Tibial nerve (tissue), 4 donors: Measurements from ENCODE around the gene S100A10. TPM values are rescaled to one million over a fixed set of nuclear protein-coding genes. Genes with fewer than 3 reads are reported as not detected.
A peak's percentile ranks its signal among the peaks of the same experiment; 100 is the strongest.

Experiments
- DNase-seq, 2 donors: peaks; one replicate each; pipeline ENCODE4 v3.0.0-alpha.2; 2019; ENCODE audit warnings: low spot score in 2 of 2
- H3K27ac ChIP-seq, 4 donors: fragments of 200-600 bp; sonication (generic) in 3 of 4; one replicate each; pipeline ENCODE4 v1.5.1; 2017 to 2019; ENCODE audit warnings: mild to moderate bottlenecking in 1 of 4
- H3K27me3 ChIP-seq, 2 donors: fragments of 200-600 bp; sonication (generic) in 1 of 2; one replicate each; pipeline versions ENCODE4 v1.5.1 to v1.6.0; 2017 to 2019
- H3K36me3 ChIP-seq, 3 donors: fragments of 200-600 bp; sonication (generic); one replicate each; pipeline ENCODE4 v1.5.1; 2018 to 2019
- H3K4me1 ChIP-seq, 4 donors: fragments of 200-600 bp; sonication (generic) in 3 of 4; one replicate each; pipeline ENCODE4 v1.5.1; 2017 to 2019
- H3K4me3 ChIP-seq, 4 donors: fragments of 200-600 bp; sonication (generic) in 3 of 4; one replicate each; pipeline ENCODE4 v1.5.1; 2017 to 2019; ENCODE audit warnings: mild to moderate bottlenecking in 1 of 4, moderate library complexity in 1 of 4
- H3K9me3 ChIP-seq, 4 donors: fragments of 200-600 bp; sonication (generic) in 3 of 4; one replicate each; pipeline ENCODE4 v1.5.1; 2017 to 2019
- CTCF ChIP-seq, 5 experiments: fragments of 200-600 bp in 3 of 5; fragments of 450-650 bp in 2 of 5; sonication (generic) in 3 of 5; IDR thresholded peaks; one replicate each; pipeline ENCODE4 v1.5.1; 2016 to 2019; ENCODE audit warnings: antibody characterized with exemption in 5 of 5, mild to moderate bottlenecking in 3 of 5, moderate library complexity in 2 of 5
- EP300 ChIP-seq, 2 donors: sonication (generic); formaldehyde crosslinking; IDR thresholded peaks; one replicate each; pipeline ENCODE4 v1.6.1; 2017; ENCODE audit warnings: antibody characterized with exemption in 2 of 2, mild to moderate bottlenecking in 1 of 2
- POLR2A ChIP-seq, 2 donors: fragments of 450-650 bp; IDR thresholded peaks; one replicate each; pipeline ENCODE4 v1.6.1; 2017; ENCODE audit warnings: antibody characterized with exemption in 2 of 2, mild to moderate bottlenecking in 2 of 2, moderate library complexity in 2 of 2
- WGBS, 2 donors: methylation state at CpG; one replicate each; pipeline ENCODE4 v1.1.5; 2018; 5-methylcytosine and 5-hydroxymethylcytosine counted together
- total RNA-seq, 4 donors: library from RNA; depleted of rRNA; stranded (reverse); fragments of >200 nt; gene quantifications; one replicate each; pipeline ENCODE4 v1.1.0, GENCODE V29; 2016

The S100A10 gene
- total RNA-seq, 4 donors from 2014 or later, result 108 to 230 (median 192) TPM

GRCh38 chr1:151944126-151944856 is 49.4 kb downstream of the S100A10 start:
- no peaks in the 10 kb centered on the region for H3K9me3 ChIP-seq
- peak overlapping the region; percentile 60 to 93 (median 76) for H3K27ac ChIP-seq
- H3K36me3 ChIP-seq, result no peaks in the 10 kb centered on the region
- peaks cover 0 to 61% (median 22%) of the 10 kb centered on the region in 4 donors for H3K4me1 ChIP-seq
- TF ChIP-seq POLR2A (IDR thresholded peaks at IDR 0.05) (no peak), EP300 (IDR thresholded peaks at IDR 0.05) (no peak), CTCF (IDR thresholded peaks at IDR 0.05) (no peak)
- no peak for DNase-seq
- no peaks in the 10 kb centered on the region for H3K27me3 ChIP-seq
- 39% methylated on average over 7 of the region's 7 CpGs for WGBS, 2 donors
- H3K4me3 ChIP-seq, result no peak overlapping the region

GRCh38 chr1:151943591-151943990 is 50.1 kb downstream of the S100A10 start:
- no peaks in the 10 kb centered on the region for H3K36me3 ChIP-seq
- TF ChIP-seq EP300 (IDR thresholded peaks at IDR 0.05) (no peak), POLR2A (IDR thresholded peaks at IDR 0.05) (no peak), CTCF (IDR thresholded peaks at IDR 0.05) (no peak)
- H3K27me3 ChIP-seq, result no peaks in the 10 kb centered on the region
- H3K4me1 ChIP-seq, result peaks cover 0 to 58% (median 22%) of the 10 kb centered on the region in 4 donors
- no peaks in the 10 kb centered on the region for H3K9me3 ChIP-seq
- DNase-seq, result no peak
- H3K27ac ChIP-seq, result peak overlapping the region in 3 of 4 donors; percentile 60 to 93 (median 90)
- WGBS, 2 donors, result 77 to 94% methylated on average over 1 of the region's 1 CpG
- no peak overlapping the region for H3K4me3 ChIP-seq

GRCh38 chr1:151942882-151943281 is 50.8 kb downstream of the S100A10 start:
- Histone ChIP-seq H3K4me3 (no peak overlapping the region), H3K9me3 (no peaks in the 10 kb centered on the region), H3K4me1 (peaks cover 0 to 58% (median 22%) of the 10 kb centered on the region in 4 donors), H3K27ac (peak overlapping the region in 1 of 4 donors; percentile 5), H3K27me3 (no peaks in the 10 kb centered on the region), H3K36me3 (no peaks in the 10 kb centered on the region)
- no peak for DNase-seq
- no peak for TF ChIP-seq POLR2A (IDR thresholded peaks at IDR 0.05)
- no peak for TF ChIP-seq EP300 (IDR thresholded peaks at IDR 0.05)
- no peak for TF ChIP-seq CTCF (IDR thresholded peaks at IDR 0.05)
- WGBS, 2 donors, result 60 to 68% methylated on average over 1 of the region's 1 CpG

GRCh38 chr1:151940541-151940940 is 53.1 kb downstream of the S100A10 start:
- Histone ChIP-seq H3K27ac (peak overlapping the region in 1 of 4 donors; percentile 52), H3K9me3 (no peaks in the 10 kb centered on the region), H3K27me3 (no peaks in the 10 kb centered on the region), H3K36me3 (no peaks in the 10 kb centered on the region), H3K4me1 (peaks cover 0 to 43% (median 12%) of the 10 kb centered on the region in 4 donors), H3K4me3 (no peak overlapping the region)
- WGBS, 2 donors, result 40 to 53% methylated on average over 1 of the region's 1 CpG
- no peak for DNase-seq
- TF ChIP-seq EP300 (IDR thresholded peaks at IDR 0.05) (no peak), POLR2A (IDR thresholded peaks at IDR 0.05) (no peak), CTCF (IDR thresholded peaks at IDR 0.05) (no peak)

- 66 to 67% methylated on average over 1 of the region's 1 CpG for WGBS, 2 donors
- Histone ChIP-seq H3K4me3 (no peak overlapping the region), H3K27ac (no peak overlapping the region), H3K4me1 (peaks cover 0 to 42% (median 9%) of the 10 kb centered on the region in 4 donors), H3K27me3 (no peaks in the 10 kb centered on the region), H3K9me3 (no peaks in the 10 kb centered on the region), H3K36me3 (no peaks in the 10 kb centered on the region)
- DNase-seq, result no peak
- TF ChIP-seq CTCF (IDR thresholded peaks at IDR 0.05) (no peak), POLR2A (IDR thresholded peaks at IDR 0.05) (no peak), EP300 (IDR thresholded peaks at IDR 0.05) (no peak)
These were observed 53.9 kb downstream of the S100A10 start for GRCh38 chr1:151939779-151940178.
